Skeletal muscle satellite cell (primary cell): Measurements from ENCODE around the gene CILP2.

Experiments used
- H3K27me3 ChIP-seq: 2 replicates; pipeline ENCODE4 v1.7.0; 2013; ENCODE audit warnings: low read length; ENCODE audit not compliant: control insufficient read depth, insufficient read depth
- H3K36me3 ChIP-seq: 2 replicates; pipeline ENCODE4 v1.7.0; 2013; ENCODE audit warnings: mild to moderate bottlenecking, control low read depth, low read length; ENCODE audit not compliant: insufficient read depth
- H3K4me1 ChIP-seq: 2 replicates; pipeline ENCODE4 v1.7.0; 2013; ENCODE audit warnings: low read length; ENCODE audit not compliant: control insufficient read depth, insufficient read depth
- H3K4me2 ChIP-seq: 2 replicates; pipeline ENCODE4 v1.7.0; 2013; ENCODE audit warnings: mild to moderate bottlenecking, low read length
- H3K4me3 ChIP-seq: 2 replicates; pipeline ENCODE4 v1.7.0; 2013; ENCODE audit warnings: low read length
- H3K9ac ChIP-seq: 2 replicates; pipeline ENCODE4 v1.7.0; 2013; ENCODE audit warnings: mild to moderate bottlenecking, low read depth, low read length, moderate library complexity
- H3K9me3 ChIP-seq: replicated peaks from 2 replicates; pipeline ENCODE4 v1.7.0; 2013; ENCODE audit warnings: mild to moderate bottlenecking, control low read depth, low read length

CILP2 gene

GRCh38 chr19:19567391-19567790 lies 29.3 kb downstream of the CILP2 start:
- H3K9ac ChIP-seq: no peak overlapping the region

DNA sequence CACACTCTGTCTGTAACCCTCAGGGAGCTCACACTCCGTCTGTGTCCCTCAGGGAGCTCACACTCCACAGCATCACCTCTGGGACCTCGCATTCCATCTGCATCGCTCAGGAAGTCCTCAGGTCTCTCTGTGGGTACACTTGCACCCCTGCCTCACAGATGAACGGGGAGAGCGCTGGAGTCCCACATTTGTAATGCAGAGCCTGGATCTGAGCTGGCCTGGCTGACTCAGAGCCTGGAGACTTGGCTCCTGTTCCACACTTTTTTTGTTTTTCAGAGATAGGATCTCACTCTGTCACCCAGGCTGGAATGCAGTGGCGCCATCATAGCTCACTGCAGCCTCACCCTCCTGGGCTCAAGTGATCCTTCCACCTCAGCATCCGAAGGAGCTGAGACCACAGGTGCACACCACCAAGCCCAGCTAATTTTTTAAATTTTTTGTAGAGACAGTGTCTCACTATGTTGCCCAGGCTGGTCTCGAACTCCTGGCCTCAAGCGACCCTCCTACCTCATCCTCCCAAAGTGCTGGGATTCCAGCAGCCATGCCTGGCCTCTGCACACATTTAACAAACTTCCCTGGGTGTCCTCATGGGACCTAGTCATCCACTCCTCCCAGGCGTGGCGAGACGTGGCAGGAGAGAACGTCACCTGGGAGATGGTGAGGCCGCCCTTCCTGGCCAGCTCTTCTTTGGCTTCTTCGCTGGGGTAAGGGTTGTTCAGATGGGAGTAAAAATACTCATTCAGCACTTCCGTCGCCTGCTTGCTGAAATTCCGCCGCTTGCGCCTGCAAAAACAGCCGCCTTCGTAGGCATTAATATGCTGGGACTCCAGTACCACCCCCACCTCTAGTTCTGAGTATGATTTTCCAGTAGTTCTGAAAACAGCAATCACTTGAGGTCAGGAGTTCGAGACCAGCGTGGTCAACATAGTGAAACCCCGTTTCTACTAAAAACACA lies 31.0 kb downstream of the CILP2 start:
- H3K9me3 ChIP-seq: no peaks in the 10 kb centered on the region
- no peaks in the 10 kb centered on the region for H3K36me3 ChIP-seq
- H3K27me3 ChIP-seq: no peaks in the 10 kb centered on the region
- no peak overlapping the region for H3K4me2 ChIP-seq
- no peaks in the 10 kb centered on the region for H3K4me1 ChIP-seq
- H3K4me3 ChIP-seq: no peak overlapping the region
- no peak overlapping the region for H3K9ac ChIP-seq

More at GRCh38 chr19:19567391-19567790, 29.3 kb downstream of the CILP2 start:
- H3K27me3 ChIP-seq: no peaks in the 10 kb centered on the region
- H3K9me3 ChIP-seq: no peaks in the 10 kb centered on the region
- no peak overlapping the region for H3K4me2 ChIP-seq
- H3K4me1 ChIP-seq: no peaks in the 10 kb centered on the region
- no peaks in the 10 kb centered on the region for H3K36me3 ChIP-seq
- no peak overlapping the region for H3K4me3 ChIP-seq

DNA sequence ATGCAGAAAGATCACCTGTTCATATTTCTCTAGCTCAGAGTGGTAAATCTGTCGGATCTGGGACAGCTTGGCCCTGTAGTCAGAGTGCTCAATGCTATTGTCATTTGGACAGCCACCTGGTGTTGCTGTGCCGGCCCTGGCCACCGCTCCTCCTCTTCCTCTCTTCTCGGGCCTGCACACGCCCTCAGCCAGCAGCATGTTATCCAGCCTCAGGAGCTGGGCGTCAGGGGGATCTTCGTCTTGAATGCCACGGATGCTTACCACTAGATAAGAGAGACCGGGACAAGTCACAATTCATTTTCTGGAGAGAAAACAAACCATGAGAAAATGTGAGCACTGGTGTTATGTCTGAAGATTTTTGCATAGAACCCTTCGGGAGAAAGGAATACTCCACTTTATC lies 32.5 kb downstream of the CILP2 start:
- H3K4me3 ChIP-seq: no peak overlapping the region
- no peak overlapping the region for H3K9ac ChIP-seq
- H3K4me2 ChIP-seq: no peak overlapping the region
- H3K36me3 ChIP-seq: no peaks in the 10 kb centered on the region
- H3K4me1 ChIP-seq: no peaks in the 10 kb centered on the region
- H3K27me3 ChIP-seq: no peaks in the 10 kb centered on the region
- no peaks in the 10 kb centered on the region for H3K9me3 ChIP-seq

DNA sequence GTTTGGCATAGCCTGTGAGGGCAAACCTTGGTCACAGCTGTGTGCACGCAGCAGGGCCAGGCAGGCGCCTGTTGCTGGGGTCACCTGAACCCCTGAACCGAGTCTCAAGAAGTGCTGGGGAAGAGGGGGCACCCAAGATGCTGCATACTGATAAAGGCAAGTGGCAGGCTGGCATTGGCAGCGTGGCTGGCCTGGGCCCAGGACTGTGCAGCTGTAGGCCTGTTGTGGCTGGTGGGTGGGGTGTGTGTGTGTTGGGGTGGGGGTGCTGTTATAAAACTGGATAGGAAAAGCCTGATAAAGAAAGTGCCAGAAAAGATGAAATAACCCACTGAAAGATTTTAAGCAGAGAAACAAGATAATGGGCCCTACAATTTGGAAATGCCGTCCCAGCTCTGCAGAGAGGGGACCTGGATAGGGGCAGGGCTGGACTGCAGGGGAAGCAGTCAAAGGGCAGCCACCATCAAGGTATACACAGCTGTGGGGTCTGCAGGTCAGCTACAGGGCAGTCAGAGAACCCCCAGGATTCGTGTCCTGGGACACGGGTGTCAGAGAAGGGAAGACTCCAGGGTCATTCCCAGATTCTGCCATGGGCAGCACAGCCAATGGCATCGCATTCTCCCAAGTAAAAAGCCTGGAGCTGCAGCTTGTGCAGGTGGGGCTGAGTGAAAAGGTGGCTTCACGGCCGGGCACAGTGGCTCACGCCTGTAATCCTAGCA lies 33.2 kb downstream of the CILP2 start:
- Histone ChIP-seq H3K36me3 (no peaks in the 10 kb centered on the region), H3K9me3 (no peaks in the 10 kb centered on the region), H3K9ac (no peak overlapping the region)

DNA sequence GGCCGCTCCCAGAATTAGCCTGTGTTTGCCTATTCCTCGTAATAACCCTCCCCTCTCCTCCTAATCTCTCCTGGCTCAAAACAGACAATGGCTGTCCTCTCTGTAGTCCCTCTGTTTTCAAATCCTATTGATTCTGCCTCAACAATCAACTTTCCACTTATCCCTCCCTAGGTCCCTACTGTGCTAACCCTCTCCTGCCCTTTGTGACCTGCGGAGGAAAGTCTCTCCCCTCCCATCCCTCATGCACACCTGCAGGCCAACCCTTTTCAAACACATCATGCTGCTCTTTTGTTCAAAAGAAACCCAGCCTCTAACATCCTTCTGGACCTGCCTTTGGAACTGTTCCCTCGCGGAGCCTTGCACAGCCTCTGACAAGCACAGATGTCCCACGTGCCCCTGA lies 37.3 kb downstream of the CILP2 start:
- no peaks in the 10 kb centered on the region for H3K9me3 ChIP-seq
- H3K4me3 ChIP-seq: no peak overlapping the region
- H3K36me3 ChIP-seq: no peaks in the 10 kb centered on the region
- no peaks in the 10 kb centered on the region for H3K4me1 ChIP-seq
- H3K4me2 ChIP-seq: no peak overlapping the region
- H3K27me3 ChIP-seq: no peaks in the 10 kb centered on the region
- H3K9ac ChIP-seq: no peak overlapping the region

More for the DNA sequence above, 33.2 kb downstream of the CILP2 start:
- no peaks in the 10 kb centered on the region for H3K27me3 ChIP-seq
- H3K4me2 ChIP-seq: no peak overlapping the region
- H3K4me3 ChIP-seq: no peak overlapping the region
- no peaks in the 10 kb centered on the region for H3K4me1 ChIP-seq

DNA sequence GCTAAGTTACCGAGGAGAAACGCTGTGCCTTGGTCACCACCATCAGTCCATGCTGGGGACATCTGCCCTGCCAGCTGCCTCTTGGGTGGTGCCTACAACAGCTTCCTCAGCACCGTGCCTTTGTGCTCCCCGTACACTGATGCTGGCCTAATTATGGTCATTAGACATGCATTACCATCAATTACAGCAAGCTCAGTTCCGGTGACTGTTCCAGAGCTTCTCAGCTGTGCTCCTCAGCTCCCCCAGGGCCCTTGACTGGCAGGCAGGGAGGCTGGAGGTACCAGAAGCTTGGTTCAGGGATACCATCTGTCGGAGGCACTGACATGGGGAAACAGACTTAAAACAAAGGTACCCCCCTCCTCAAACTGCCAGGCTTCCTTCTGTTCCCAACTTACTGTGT lies 40.2 kb downstream of the CILP2 start:
- Histone ChIP-seq H3K27me3 (no peaks in the 10 kb centered on the region), H3K36me3 (no peaks in the 10 kb centered on the region), H3K4me2 (no peak overlapping the region), H3K9ac (no peak overlapping the region), H3K9me3 (no peaks in the 10 kb centered on the region), H3K4me3 (no peak overlapping the region), H3K4me1 (no peaks in the 10 kb centered on the region)

DNA sequence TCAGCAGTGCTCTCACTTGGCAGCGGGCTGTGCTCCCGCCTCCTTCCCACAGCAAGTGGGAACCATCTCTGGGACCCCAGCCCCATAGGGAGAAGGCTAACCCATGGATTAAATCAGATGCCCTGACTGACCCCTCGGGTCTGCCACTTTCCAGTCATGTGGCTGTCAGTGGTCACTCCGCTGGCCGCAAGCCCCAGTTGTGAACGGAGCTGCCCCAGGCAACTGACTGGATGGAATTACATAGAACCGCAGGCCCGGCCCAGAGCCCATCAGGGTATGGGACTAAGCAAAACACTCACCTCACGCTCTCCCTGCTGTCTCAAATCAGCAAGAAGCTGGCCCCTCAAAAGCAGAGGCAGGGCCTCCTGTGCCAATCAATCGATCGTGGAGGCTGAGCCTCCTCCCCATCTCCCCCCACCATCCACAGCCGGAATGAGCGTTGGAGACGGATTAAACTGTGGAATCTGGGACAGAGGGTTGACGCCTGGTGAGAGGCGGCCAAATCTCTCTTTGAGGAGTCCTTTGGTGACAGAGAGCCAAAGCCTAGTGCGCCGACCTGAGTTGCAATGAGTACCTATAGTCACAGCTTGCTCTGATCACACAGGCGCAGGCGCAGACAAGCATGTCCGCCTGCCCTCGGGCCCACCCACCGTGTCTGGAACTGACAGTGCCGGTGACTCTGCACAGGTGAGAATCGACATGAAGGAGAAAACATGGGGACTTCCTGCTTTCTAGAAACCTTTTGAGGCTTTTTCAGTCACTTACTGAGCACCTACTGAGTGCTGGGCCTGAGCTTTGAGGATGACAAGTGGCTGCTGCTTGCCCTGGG lies 41.7 kb downstream of the CILP2 start:
- Histone ChIP-seq H3K36me3 (no peaks in the 10 kb centered on the region), H3K4me2 (no peak overlapping the region), H3K9ac (no peak overlapping the region), H3K9me3 (no peaks in the 10 kb centered on the region), H3K27me3 (no peaks in the 10 kb centered on the region), H3K4me1 (no peaks in the 10 kb centered on the region), H3K4me3 (no peak overlapping the region)

GRCh38 chr19:19580418-19580817 lies 42.4 kb downstream of the CILP2 start:
- no peak overlapping the region for H3K9ac ChIP-seq
- no peak overlapping the region for H3K4me2 ChIP-seq
- no peak overlapping the region for H3K4me3 ChIP-seq
- no peaks in the 10 kb centered on the region for H3K27me3 ChIP-seq
- no peaks in the 10 kb centered on the region for H3K4me1 ChIP-seq
- no peaks in the 10 kb centered on the region for H3K36me3 ChIP-seq
- H3K9me3 ChIP-seq: no peaks in the 10 kb centered on the region

- no peak overlapping the region for H3K9ac ChIP-seq
- no peaks in the 10 kb centered on the region for H3K36me3 ChIP-seq
- no peaks in the 10 kb centered on the region for H3K4me1 ChIP-seq
- no peak overlapping the region for H3K4me3 ChIP-seq
- no peak overlapping the region for H3K4me2 ChIP-seq
- no peaks in the 10 kb centered on the region for H3K9me3 ChIP-seq
- no peaks in the 10 kb centered on the region for H3K27me3 ChIP-seq
These were observed 43.3 kb downstream of the CILP2 start for GRCh38 chr19:19581391-19581790.

DNA sequence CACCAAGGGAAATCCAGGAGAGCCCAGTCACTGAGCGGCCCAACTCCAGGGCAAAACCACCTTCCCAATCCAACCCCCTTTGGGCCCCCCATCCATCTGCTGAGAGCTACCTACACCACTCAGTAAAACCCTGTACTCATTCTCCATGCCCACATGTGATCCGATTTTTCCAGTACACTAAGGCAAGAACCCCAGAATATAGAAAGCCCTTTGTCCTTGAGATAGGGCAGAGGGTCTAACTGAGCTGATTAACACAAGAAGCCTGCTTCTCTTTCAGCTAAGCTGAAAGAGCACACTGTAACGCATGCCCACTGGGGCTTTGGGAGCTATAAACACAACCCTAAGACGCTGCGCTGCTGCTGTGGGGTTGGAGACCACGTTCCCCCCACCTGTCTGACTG lies 44.4 kb downstream of the CILP2 start:
- no peaks in the 10 kb centered on the region for H3K36me3 ChIP-seq
- no peak overlapping the region for H3K4me2 ChIP-seq
- no peaks in the 10 kb centered on the region for H3K4me1 ChIP-seq
- no peaks in the 10 kb centered on the region for H3K9me3 ChIP-seq
- no peak overlapping the region for H3K4me3 ChIP-seq
- H3K9ac ChIP-seq: no peak overlapping the region
- no peaks in the 10 kb centered on the region for H3K27me3 ChIP-seq

GRCh38 chr19:19584356-19584755 lies 46.3 kb downstream of the CILP2 start:
- no peaks in the 10 kb centered on the region for H3K27me3 ChIP-seq
- H3K9ac ChIP-seq: no peak overlapping the region
- no peaks in the 10 kb centered on the region for H3K9me3 ChIP-seq
- no peaks in the 10 kb centered on the region for H3K36me3 ChIP-seq
- H3K4me1 ChIP-seq: no peaks in the 10 kb centered on the region
- H3K4me2 ChIP-seq: no peak overlapping the region
- H3K4me3 ChIP-seq: no peak overlapping the region
